ENCODE measurements around the gene FOXO1.
"Not testable (repeated sequence)": the region's sequence is repeated elsewhere in the genome, so short reads cannot be mapped to it uniquely, and the experiment has no call there.

FOXO1 gene

DNA sequence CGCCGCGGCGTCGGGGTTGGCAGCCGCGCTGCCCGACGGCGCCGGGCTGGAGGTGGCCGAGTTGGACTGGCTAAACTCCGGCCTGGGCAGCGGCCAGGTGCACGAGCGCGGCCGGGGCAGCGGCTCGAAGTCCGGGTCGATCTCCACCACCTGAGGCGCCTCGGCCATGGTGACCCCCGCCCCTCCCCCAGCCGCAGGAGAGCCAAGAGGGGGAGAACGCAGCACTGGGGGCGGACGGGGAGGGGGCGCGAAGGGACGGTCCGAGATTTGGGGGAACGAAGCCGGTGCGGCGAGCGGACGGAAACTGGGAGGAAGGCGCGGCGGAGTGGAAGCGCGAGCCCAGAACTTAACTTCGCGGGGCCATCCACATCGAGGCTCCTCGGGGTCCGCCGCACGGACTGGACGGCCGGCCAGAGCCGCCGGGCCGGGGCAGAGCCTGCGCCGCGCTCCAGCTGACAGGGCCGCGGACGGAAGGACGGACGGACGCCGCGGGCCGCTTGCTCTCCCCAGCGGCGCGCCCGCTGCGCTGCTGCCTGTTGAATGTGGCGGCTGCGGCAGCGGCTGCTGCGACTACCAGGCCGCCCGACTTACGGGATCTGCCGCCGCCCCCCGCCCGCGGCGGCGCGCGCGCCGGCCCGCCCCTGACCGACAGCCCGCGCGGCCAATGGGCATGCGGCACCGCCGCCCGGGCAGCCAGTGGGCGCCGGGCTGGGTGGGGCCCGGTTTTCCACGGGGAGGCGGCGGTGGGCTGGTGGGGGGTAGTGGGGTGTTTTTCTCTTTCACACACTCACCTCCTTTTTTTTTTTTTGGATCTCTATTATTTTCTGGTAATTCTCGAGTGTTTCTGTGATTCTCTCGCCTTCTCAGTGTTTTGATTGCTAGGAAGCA is at the start of gene FOXO1:
TSS of gene FOXO1 (minus strand) at position 597 of the 888 bp plus-strand sequence. CDS start at position 168, 429 bp downstream.
- DNase-seq (ENCODE audit: low read depth, low spot score) = no peak

- DNase-seq (ENCODE audit: low read depth, low spot score) = not testable (repeated sequence)
Observed at GRCh38 chr13:40714433-40714832, 48.0 kb upstream of the FOXO1 start.

GRCh38 chr13:40706439-40706838 is 40.0 kb upstream of the FOXO1 start:
- DNase-seq (ENCODE audit: low read depth, low spot score) = no peak

- no peak for DNase-seq (ENCODE audit: low read depth, low spot score)
Observed at GRCh38 chr13:40697711-40698110, 31.3 kb upstream of the FOXO1 start.

GRCh38 chr13:40694426-40694825 is 28.0 kb upstream of the FOXO1 start:
- no peak for DNase-seq (ENCODE audit: low read depth, low spot score)

DNA sequence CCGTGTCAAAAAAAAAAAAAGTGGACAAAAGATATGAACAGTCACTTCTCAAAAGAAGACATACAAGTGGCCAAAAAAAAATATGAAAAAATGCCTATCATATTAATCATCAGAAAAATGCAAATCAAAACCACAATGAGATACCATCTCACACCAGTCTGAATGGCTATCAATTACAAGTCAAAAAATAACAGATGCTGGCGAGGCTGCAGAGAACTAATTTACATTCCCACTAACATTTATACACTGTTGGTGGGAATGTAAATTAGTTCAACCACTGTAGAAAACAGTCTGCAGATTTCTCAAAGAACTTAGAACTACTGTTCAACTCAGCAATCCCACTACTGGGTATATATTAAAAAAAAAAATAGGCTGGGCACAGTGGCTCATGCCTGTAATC is 26.5 kb upstream of the FOXO1 start:
- DNase-seq (ENCODE audit: low read depth, low spot score) = no peak

- DNase-seq (ENCODE audit: low read depth, low spot score) = no peak
Observed at GRCh38 chr13:40688781-40689180, 22.3 kb upstream of the FOXO1 start.

GRCh38 chr13:40682449-40683240 is 16.2 kb upstream of the FOXO1 start:
- no peak for DNase-seq (ENCODE audit: low read depth, low spot score)

- no peak for DNase-seq (ENCODE audit: low read depth, low spot score)
Observed at GRCh38 chr13:40681341-40682146, 15.1 kb upstream of the FOXO1 start.

DNA sequence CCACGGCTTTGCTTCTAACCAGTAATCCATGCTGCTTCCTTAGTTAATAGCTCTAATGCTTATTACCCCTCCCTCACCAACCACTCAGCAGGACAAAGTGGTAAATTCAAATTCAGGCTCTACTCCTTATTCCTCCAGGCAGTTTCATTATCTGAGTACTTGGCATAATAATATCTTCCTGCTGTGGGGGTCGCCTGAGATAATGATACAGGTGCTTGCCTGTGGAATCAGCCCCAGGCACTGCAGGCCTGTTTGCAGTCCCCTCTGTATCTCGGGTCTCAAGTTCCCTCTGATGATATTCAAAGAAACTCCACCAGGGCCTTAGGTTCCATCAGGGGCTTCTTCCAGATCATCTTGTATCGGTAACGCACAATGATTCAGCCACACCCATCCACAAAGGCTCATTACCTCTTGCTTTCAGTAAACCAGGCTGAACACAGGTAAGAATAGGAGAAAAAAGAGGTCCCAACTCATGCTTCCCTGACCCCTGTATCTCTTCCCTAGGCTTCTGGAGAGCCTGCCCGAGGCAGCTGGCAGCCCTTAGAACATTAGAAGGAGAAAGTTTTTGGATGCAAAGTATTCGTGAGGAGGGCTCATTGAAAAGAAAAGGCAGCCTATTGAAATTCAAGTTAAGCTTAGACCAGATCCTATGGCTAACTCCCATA is 14.3 kb upstream of the FOXO1 start:
- peak; percentile 83 for DNase-seq (ENCODE audit: low read depth, low spot score)

- DNase-seq (ENCODE audit: low read depth, low spot score) = no peak
Observed at GRCh38 chr13:40679480-40679985, 13.1 kb upstream of the FOXO1 start.

- no peak for DNase-seq (ENCODE audit: low read depth, low spot score)
Observed at GRCh38 chr13:40677064-40677463, 10.6 kb upstream of the FOXO1 start.

GRCh38 chr13:40676007-40676406 is 9.6 kb upstream of the FOXO1 start:
- no peak for DNase-seq (ENCODE audit: low read depth, low spot score)

DNA sequence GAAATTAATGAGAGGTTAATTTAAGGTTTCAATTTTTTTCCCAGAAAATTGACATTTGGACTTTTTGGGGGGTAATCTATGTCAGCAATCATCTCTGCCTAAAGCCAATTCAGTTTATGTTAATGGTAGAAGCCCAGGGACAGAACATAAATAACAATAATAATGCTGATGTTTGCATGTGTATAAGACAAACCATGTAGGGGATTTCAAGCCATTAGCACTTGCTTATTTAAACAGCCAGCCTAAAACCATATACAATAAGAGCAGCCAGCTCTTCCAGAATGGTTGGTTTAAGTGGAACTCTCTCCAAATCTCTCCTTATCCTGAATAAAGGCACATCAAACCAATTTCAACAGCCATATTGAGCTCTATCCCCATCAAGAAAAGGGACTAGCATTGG is 7.0 kb upstream of the FOXO1 start:
- no peak for DNase-seq (ENCODE audit: low read depth, low spot score)

DNA sequence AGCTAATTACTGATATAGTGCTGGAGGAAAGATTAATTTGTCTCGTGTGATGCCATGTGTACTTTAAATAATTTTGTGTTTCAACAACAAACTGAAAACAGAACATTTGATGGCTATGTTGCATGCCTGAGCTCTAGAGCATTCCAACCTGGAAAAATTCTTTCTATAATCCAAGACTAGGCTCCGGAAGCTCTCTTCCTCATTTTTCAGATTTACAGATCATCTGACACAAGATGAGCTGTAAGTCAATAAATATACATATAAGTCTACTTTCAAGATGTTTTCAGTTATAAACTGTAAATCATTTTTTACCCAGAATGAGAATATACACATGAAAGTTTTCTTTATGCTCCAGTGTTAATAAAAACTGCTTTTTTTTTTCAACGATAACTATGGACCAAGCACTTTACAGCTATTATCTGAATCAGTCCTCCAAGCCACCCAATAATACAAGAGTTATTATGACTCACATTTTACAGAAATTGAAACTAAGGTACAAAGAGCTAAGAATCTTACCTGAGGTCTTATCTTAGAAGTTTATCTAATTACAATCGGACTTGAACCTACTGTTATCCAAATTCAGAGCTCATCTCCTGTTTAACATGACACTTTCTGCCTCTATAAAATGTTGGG is 6.4 kb upstream of the FOXO1 start:
- no peak for DNase-seq (ENCODE audit: low read depth, low spot score)

GRCh38 chr13:40671956-40672764 is 5.7 kb upstream of the FOXO1 start:
- no peak for DNase-seq (ENCODE audit: low read depth, low spot score)

DNA sequence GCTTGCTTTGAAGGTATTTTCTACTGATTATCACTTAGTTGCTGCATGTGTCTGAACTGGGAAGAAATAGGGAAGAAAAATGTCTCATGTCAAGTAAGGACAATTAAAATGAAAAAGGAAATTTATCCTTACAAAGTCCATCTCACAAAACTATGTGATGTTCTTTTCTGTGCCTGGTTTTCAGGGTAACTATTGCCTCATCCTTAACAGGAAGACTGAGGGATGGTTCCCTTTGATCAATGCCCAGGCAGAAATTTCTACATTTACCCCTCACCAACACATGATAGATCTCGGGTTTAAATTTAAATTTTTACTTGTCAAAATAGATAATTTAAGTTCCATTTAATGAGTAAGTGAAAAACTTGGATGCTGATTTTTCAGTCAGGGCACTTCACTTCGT is 3.9 kb upstream of the FOXO1 start:
- no peak for DNase-seq (ENCODE audit: low read depth, low spot score)

DNA sequence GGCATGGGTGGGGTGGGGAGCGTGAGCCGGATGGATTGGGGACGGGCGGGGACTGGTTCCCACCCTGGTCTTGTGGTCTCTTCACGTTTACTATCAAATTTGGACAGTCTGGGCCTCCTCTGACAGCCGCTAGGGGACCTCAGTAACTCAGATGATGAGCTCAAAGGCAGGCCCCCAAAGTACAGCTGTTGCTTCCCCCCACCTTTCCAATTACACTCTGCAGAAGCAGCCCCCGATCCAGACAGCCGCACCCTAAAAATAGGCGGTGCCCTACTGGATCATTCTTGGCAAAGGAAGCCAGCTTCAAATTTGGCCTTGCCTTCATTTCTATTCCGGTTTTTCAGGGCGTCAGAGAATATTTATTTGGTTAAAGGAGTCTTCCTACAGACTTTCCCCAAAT is 1.9 kb upstream of the FOXO1 start:
- DNase-seq (ENCODE audit: low read depth, low spot score) = no peak

DNA sequence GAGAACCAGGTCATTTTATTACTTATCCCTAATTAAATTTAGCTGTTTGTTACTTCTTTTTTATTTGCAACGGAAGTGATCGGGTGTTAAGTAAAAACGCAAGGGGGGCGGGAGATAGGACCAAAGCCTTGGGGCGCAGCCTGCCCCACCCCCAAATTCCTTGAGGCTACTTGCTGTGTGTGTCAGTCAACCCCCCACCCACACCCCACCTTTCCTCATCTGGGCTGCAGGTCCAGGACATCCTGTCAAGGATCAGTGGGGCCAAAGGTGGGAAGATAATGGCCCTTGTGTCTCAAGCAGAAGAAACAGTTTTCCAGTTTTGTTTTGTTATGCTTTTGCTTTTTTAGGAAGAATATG is 1.2 kb upstream of the FOXO1 start:
- no peak for DNase-seq (ENCODE audit: low read depth, low spot score)

All from iPS DF 19.7 (cell line).